ENCODE results near the gene MT2A. TPM values are rescaled to one million over a fixed set of nuclear protein-coding genes. Genes with fewer than 3 reads are reported as not detected.

MT2A gene
- total and polyA plus RNA-seq, 2 experiments from 2014 or later, result 2.1 TPM; not detected in 1

DNA sequence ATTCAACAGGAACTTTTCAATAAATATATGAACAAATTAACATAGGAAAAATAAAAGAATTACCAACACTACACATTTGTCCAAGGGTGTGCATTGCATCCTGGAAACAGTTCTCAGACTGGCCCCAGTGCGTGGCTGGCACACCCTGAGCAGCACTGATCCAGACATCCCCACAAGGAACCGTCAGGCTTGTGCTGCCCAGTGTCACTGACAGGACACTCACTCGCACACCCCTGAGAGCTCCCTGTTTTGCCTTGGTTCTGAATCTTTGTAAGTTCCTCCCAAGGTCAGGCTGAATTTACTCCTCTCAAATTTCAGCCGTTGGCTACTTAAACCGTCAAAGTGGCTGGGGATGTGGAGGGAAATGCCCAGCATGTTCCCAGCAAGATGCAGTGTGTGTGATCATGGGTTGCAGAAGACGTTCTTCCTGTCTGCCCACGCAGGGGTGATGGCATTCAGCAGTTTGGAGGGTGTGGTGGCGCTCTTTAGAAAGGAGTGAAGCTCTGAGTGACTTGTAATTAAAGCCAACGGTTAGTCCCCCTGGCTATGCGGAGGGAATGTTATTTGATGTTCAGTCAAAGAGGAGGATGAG, 1.7 kb downstream of the MT2A start:
- peak in 1 of 2 donors; percentile 85 for DNase-seq (ENCODE audit: low read depth in 1 of 2, low spot score in 1 of 2)

DNA sequence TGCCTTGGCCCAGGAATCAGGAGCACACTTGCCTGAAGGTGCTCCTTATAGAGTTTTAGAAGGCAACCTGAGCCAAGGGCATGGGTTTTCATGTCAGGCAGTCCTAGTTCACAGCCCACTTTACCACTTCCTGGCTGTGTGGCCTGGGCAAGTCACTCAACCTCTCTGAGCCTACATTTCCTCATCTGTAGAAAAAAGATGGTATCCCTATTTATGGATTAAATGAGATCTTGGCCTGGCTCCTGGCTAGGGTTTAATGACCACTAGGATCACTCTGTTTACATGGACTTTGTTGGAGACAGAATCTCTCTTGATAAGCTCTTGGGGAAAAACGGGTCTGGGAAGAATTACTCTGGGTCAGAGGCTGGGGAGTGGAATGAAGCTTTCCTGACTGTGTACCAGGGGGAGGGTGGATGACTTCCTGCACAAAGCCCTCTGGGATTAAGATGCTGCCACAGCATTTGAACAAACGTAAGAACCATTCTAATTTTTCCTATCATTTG, 2.3 kb downstream of the MT2A start:
- DNase-seq (ENCODE audit: low read depth in 1 of 2, low spot score in 1 of 2), result peak in 1 of 2 donors; percentile 46
- Histone ChIP-seq H3K27me3 (peaks cover 87% of the 10 kb centered on the region), H3K9me3 (ENCODE audit: low read depth) (no peaks in the 10 kb centered on the region), H3K36me3 (no peaks in the 10 kb centered on the region), H3K4me3 (no peak overlapping the region), H3K4me1 (ENCODE audit: low read depth) (peaks cover 11% of the 10 kb centered on the region), H3K27ac (no peak overlapping the region)
- TF ChIP-seq, protein P1, sequence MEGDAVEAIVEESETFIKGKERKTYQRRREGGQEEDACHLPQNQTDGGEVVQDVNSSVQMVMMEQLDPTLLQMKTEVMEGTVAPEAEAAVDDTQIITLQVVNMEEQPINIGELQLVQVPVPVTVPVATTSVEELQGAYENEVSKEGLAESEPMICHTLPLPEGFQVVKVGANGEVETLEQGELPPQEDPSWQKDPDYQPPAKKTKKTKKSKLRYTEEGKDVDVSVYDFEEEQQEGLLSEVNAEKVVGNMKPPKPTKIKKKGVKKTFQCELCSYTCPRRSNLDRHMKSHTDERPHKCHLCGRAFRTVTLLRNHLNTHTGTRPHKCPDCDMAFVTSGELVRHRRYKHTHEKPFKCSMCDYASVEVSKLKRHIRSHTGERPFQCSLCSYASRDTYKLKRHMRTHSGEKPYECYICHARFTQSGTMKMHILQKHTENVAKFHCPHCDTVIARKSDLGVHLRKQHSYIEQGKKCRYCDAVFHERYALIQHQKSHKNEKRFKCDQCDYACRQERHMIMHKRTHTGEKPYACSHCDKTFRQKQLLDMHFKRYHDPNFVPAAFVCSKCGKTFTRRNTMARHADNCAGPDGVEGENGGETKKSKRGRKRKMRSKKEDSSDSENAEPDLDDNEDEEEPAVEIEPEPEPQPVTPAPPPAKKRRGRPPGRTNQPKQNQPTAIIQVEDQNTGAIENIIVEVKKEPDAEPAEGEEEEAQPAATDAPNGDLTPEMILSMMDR (IDR thresholded peaks at IDR 0.05; ENCODE audit: low read depth, low read length), result no peak

More for the DNA sequence above, 1.7 kb downstream of the MT2A start:
- no peaks in the 10 kb centered on the region for H3K36me3 ChIP-seq
- peaks cover 82% of the 10 kb centered on the region for H3K27me3 ChIP-seq
- no peak overlapping the region for H3K27ac ChIP-seq
- no peak overlapping the region for H3K4me3 ChIP-seq
- TF ChIP-seq, protein P1 (IDR thresholded peaks at IDR 0.05; ENCODE audit: low read depth, low read length), result no peak
- peaks cover 11% of the 10 kb centered on the region for H3K4me1 ChIP-seq (ENCODE audit: low read depth)
- no peaks in the 10 kb centered on the region for H3K9me3 ChIP-seq (ENCODE audit: low read depth)

DNA sequence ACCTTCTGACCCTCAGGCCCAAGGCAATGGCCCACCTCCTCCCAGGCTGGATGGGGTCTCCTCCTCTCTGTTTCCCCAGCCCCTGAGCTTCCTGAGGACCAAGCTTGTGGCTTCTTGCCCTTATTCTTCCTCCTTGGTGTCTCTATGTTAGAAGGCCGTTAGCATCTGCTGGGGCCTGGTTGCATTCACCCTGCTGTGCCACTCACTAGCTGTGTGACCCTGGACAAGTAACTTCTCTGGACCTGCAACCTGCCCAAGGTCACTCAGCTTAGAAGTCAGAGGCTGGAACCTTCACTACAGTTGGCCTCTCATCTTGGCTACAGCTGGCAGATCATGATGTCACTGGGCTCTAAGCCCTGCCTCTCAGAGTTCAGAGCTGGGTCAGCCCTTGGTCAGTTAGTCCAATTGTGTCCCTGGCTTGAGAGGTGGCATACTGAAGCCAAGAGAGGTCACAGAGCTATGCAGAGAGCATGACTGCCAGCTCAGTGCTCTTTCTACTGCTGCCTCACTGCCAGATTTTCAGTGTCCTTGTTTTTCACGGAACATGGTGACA, 3.0 kb downstream of the MT2A start:
- DNase-seq (ENCODE audit: low read depth in 1 of 2, low spot score in 1 of 2), result peak in 1 of 2 donors; percentile 58
- peaks cover 11% of the 10 kb centered on the region for H3K4me1 ChIP-seq (ENCODE audit: low read depth)
- no peaks in the 10 kb centered on the region for H3K36me3 ChIP-seq
- no peak overlapping the region for H3K4me3 ChIP-seq
- no peaks in the 10 kb centered on the region for H3K9me3 ChIP-seq (ENCODE audit: low read depth)
- no peak overlapping the region for H3K27ac ChIP-seq
- peaks cover 94% of the 10 kb centered on the region for H3K27me3 ChIP-seq
- TF ChIP-seq, protein P1 (IDR thresholded peaks at IDR 0.05; ENCODE audit: low read depth, low read length), result no peak

DNA sequence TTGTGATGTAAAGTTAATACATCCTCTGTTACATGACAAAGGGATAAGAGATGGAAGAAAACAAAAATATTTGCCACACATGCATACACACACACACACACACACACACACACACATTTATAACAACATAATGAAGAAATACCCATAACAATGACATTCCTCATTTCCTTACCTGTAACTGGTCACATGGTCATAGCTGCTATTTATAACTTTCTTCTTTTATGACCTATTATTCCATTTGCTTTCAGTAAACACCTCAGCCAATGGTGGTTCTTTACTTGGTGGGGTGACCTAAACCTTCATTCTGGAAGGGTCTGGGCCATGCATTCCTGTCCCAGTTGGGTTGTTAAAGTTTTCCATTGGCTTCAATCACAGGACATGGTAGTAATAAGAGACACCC, 5.3 kb downstream of the MT2A start:
- peaks cover 100% of the 10 kb centered on the region for H3K27me3 ChIP-seq
- H3K9me3 ChIP-seq (ENCODE audit: low read depth), result no peaks in the 10 kb centered on the region
- peaks cover 9% of the 10 kb centered on the region for H3K4me1 ChIP-seq (ENCODE audit: low read depth)
- DNase-seq (ENCODE audit: low read depth in 1 of 2, low spot score in 1 of 2), result no peak
- H3K4me3 ChIP-seq, result no peak overlapping the region
- no peaks in the 10 kb centered on the region for H3K36me3 ChIP-seq
- TF ChIP-seq, protein P1 (IDR thresholded peaks at IDR 0.05; ENCODE audit: low read depth, low read length), result no peak
- H3K27ac ChIP-seq, result no peak overlapping the region

DNA sequence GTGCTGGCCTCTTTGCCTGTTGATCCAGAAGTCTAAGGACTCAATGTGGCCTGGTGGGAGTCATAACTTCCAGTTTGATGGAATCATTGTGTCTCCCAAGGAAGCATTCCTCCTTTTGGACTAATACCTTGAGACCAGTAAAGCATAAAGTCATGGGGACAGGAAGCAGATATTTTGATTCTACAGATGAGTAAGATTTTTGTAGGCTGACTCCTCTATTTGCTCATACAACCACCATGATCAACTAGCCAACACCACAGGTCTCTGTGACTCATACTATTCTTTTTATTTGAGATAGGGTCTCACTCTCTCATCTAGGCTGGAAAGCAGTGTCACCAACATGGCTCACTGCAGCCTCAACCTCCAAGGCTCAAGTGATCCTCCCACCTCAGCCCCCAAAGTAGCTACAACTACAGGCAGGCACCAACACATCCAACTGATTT, 6.2 kb downstream of the MT2A start:
- Histone ChIP-seq H3K4me1 (ENCODE audit: low read depth) (peaks cover 5% of the 10 kb centered on the region), H3K27me3 (peaks cover 100% of the 10 kb centered on the region), H3K9me3 (ENCODE audit: low read depth) (no peaks in the 10 kb centered on the region), H3K4me3 (no peak overlapping the region), H3K36me3 (no peaks in the 10 kb centered on the region), H3K27ac (no peak overlapping the region)
- TF ChIP-seq, protein P1 (IDR thresholded peaks at IDR 0.05; ENCODE audit: low read depth, low read length), result no peak
- no peak for DNase-seq (ENCODE audit: low read depth in 1 of 2, low spot score in 1 of 2)
